Ectodermal cell (in vitro differentiated cells): ENCODE results near the gene CDH13.

Source experiments
- H3K27ac ChIP-seq: 2 replicates; pipeline ENCODE4 v1.7.0; 2013; ENCODE audit warnings: mild to moderate bottlenecking, low read depth, low read length; ENCODE audit not compliant: insufficient read depth, poor library complexity, severe bottlenecking
- H3K27me3 ChIP-seq: 2 replicates; pipeline ENCODE4 v1.7.0; 2013; ENCODE audit warnings: mild to moderate bottlenecking, low read length; ENCODE audit not compliant: insufficient read depth, control insufficient read depth, poor library complexity, severe bottlenecking
- H3K36me3 ChIP-seq: one replicate; pipeline ENCODE4 v1.7.0; 2013; ENCODE audit warnings: low read length; ENCODE audit not compliant: control insufficient read depth, insufficient read depth
- H3K4me1 ChIP-seq: one replicate; pipeline ENCODE4 v1.7.0; 2013; ENCODE audit warnings: low read length; ENCODE audit not compliant: control insufficient read depth, insufficient read depth
- H3K4me3 ChIP-seq: 2 replicates; pipeline ENCODE4 v1.7.0; 2013; ENCODE audit warnings: low read depth, low read length, control low read depth; ENCODE audit not compliant: insufficient read depth
- H3K9me3 ChIP-seq: 2 replicates; pipeline ENCODE4 v1.7.0; 2013; ENCODE audit warnings: mild to moderate bottlenecking, low read length, moderate library complexity; ENCODE audit not compliant: control insufficient read depth
- WGBS, 2 experiments: methylation state at CpG; one replicate each; pipeline ENCODE4 v1.1.7; 2013; ENCODE audit warnings: missing lambda C conversion rate in 2 of 2; 5-methylcytosine and 5-hydroxymethylcytosine counted together

CDH13 gene

DNA sequence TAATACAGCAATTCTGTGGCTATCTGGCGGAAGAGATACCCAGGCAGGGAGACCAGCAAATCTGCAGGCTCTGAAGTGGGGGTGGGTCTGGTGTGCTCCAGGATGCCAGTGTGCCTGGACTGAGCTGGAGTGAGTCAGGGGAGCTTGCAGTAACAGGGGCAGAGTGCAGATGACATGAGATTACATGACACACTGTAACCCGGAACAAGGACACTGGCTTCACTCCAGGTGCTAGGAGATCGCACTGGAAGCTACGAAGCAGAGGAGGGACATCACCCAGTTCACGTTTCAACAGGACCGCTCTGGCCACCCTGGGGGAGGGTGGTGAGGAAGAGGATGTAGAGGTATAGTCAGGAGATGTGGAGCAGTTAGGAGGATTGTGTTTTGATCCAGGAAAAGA is 475.6 kb downstream of the CDH13 start:
- no peak overlapping the region for H3K27ac ChIP-seq
- H3K27me3 ChIP-seq: no peaks in the 10 kb centered on the region
- H3K9me3 ChIP-seq: no peaks in the 10 kb centered on the region
- 82% methylated on average over 6 of the region's 6 CpGs for WGBS, 2 experiments
- H3K4me1 ChIP-seq: no peaks in the 10 kb centered on the region
- H3K36me3 ChIP-seq: no peaks in the 10 kb centered on the region
- no peak overlapping the region for H3K4me3 ChIP-seq

DNA sequence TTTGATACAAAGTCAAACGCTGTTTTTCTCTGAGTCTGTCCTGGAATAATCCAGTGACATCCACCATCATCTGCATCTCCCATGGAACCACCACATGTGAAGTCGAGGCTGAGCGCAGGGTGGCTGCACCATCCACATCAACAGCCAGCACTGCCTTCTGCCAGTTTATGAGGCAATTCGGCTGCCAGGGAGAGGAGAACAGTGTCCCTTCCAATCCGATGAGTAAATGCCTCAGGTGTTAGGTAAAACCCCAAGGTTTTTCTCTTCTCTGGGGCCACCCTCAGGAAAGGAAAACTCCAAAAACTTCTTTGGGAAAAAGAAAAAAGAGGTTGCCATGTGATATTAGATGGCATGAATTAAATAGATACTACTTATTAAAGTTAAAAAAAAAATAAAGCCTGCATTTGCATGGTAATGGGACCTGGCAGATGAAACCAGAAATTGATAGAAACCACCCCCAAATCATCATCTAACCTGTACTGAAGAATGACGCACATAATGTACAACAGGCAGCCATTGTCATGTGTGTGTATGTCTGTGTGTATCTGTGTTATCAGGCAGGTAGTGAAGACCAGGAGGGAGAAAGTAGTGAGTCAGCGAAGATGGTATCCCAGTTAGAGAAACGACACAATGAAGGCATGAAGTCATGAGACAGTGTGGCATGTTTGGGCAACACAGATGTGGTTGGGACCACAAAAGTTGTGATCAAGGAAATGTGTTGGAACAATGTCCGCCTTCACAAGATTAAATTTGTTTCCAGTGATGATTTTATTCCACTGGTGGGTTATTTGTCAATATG is 478.7 kb downstream of the CDH13 start:
- no peak overlapping the region for H3K4me3 ChIP-seq
- WGBS, 2 experiments: 94% methylated on average over 9 of the region's 9 CpGs
- no peak overlapping the region for H3K27ac ChIP-seq
- H3K36me3 ChIP-seq: no peaks in the 10 kb centered on the region
- H3K4me1 ChIP-seq: no peaks in the 10 kb centered on the region
- no peaks in the 10 kb centered on the region for H3K27me3 ChIP-seq
- no peaks in the 10 kb centered on the region for H3K9me3 ChIP-seq

DNA sequence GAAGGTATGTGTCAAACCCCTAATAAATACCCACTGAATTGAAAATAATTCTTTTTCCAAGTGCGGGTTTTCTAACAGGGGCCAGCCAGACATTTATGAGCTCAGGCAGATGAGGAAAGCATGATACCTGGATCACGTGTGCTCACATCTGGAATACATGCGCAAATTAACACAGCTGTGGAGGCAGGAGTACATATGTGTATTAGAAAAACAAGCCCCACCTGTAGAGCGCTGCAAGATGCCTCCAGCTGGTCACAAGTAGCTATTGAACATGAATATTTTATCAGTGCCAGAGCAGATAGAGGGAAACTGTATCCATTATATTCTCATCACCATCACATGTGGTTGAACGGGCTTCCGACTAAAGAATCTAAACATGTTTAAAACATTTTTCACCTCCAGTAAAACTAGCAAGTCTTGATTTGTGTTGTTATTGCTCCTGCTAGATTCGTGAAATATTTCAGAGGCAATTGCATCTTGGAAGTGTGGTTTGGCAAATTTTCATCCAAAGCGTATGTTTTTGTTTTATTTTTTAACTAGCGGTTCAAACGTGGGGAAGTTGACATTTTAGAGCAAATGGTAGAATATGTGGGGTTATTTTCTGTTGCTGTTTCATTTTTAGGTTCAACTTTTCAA is 482.8 kb downstream of the CDH13 start:
- no peaks in the 10 kb centered on the region for H3K36me3 ChIP-seq
- no peaks in the 10 kb centered on the region for H3K4me1 ChIP-seq
- no peaks in the 10 kb centered on the region for H3K27me3 ChIP-seq
- H3K4me3 ChIP-seq: no peak overlapping the region
- WGBS, 2 experiments: 77 to 78% methylated on average over 10 of the region's 10 CpGs
- no peaks in the 10 kb centered on the region for H3K9me3 ChIP-seq
- no peak overlapping the region for H3K27ac ChIP-seq

DNA sequence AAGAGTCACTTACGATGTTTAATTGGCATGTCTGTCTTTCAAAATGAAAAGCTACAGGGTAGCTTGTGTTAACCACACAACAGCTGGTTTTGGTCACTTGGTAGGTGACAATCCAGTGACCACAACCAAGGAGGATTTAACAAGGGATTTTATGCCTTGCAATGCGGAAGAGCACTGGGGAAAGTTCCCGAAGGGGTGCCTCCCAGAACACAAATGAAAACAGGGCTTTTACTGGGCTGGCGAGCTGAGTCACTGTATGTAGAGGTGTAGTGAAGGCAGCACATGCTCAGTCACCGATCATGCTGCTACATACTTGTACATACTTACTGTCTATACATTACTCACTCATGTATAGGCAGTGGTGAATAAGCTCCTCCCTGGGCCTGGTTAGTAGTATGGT is 483.5 kb downstream of the CDH13 start:
- H3K4me1 ChIP-seq: no peaks in the 10 kb centered on the region
- no peak overlapping the region for H3K27ac ChIP-seq
- H3K36me3 ChIP-seq: no peaks in the 10 kb centered on the region
- H3K4me3 ChIP-seq: no peak overlapping the region
- 95 to 96% methylated on average over 4 to 5 of the region's 5 CpGs for WGBS, 2 experiments
- H3K27me3 ChIP-seq: no peaks in the 10 kb centered on the region
- H3K9me3 ChIP-seq: no peaks in the 10 kb centered on the region

DNA sequence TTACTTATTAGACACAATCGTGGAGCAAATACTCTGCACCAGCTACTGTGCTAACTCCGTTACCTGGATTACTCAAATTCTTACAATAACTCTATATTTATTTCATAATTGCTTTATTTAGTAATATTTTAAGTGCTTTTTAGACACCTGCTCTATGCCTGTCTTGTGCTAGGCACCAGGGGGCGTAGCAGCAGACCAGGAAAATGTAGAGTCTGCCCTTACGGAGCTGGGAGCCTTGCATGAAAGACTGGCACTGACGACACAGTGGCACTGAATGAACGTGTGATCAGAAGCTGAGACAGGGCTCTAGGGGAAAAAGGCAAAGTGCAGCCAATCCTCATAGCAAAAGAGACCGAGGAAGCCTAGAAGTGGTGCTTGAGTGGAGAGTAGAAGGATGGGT is 486.5 kb downstream of the CDH13 start:
- Histone ChIP-seq H3K27ac (no peak overlapping the region), H3K27me3 (no peaks in the 10 kb centered on the region), H3K4me1 (no peaks in the 10 kb centered on the region), H3K36me3 (no peaks in the 10 kb centered on the region), H3K4me3 (no peak overlapping the region), H3K9me3 (no peaks in the 10 kb centered on the region)
- WGBS, 2 experiments: 43 to 53% methylated on average over 6 to 7 of the region's 7 CpGs

DNA sequence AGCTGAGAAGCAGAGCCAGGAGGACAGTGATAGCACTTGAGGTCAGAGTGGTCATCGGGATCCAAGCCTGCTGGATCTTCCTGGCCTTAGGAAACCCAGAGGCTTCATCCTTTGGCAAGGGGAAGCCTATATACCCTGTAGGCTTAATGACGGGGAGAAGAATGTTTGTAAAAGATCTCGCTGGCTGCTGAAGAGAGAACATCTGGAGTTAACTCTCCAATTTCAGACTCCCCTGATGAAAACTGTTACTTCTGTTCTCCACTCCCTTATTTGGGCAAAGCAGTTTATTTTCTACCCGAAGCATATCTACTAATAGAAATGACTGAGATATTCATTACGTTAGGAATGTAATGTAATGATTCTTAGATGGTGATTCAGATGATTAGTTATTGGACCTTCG is 487.0 kb downstream of the CDH13 start:
- H3K4me3 ChIP-seq: no peak overlapping the region
- no peak overlapping the region for H3K27ac ChIP-seq
- WGBS, 2 experiments: 90 to 93% methylated on average over 6 of the region's 6 CpGs
- no peaks in the 10 kb centered on the region for H3K36me3 ChIP-seq
- H3K27me3 ChIP-seq: no peaks in the 10 kb centered on the region
- no peaks in the 10 kb centered on the region for H3K9me3 ChIP-seq
- H3K4me1 ChIP-seq: no peaks in the 10 kb centered on the region

DNA sequence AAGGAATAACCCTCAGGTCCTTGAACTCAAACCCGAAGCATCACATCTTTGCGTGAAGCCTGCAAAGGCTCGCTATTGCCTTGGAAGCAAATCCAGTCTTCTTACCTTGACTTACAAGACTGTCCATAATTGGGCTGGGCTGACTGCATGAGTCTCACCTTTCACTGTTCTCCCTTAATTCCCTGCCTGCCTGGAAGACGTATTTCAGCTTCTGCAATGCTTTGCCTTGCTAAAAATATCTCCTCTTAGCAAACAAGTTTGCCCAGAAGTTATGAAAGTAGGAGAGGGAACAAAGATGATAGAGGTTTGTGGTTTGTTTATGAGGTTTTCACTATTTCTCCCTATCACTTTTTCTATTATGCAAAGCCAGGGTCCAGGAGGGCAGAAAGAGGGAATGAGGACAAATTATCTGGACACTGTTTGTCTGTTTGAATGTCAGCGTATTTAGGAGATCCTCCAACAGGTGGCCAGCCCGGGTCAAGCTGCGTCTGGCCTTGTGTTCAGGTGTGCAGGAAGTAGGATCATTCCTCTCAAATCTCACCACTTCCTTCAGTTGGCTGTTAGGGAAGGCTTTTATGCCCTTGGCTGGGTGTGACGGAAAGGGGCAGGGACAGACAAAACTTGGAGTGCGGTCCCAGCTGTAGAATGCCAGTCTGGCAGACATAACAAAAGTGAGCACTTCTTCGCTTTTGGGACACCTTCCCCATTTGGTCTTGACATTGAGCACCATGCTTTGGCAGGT is 488.9 kb downstream of the CDH13 start:
- Histone ChIP-seq H3K27ac (no peak overlapping the region), H3K4me1 (no peaks in the 10 kb centered on the region), H3K27me3 (no peaks in the 10 kb centered on the region), H3K9me3 (no peaks in the 10 kb centered on the region), H3K36me3 (no peaks in the 10 kb centered on the region), H3K4me3 (no peak overlapping the region)
- WGBS, 2 experiments: 86 to 87% methylated on average over 10 of the region's 10 CpGs

DNA sequence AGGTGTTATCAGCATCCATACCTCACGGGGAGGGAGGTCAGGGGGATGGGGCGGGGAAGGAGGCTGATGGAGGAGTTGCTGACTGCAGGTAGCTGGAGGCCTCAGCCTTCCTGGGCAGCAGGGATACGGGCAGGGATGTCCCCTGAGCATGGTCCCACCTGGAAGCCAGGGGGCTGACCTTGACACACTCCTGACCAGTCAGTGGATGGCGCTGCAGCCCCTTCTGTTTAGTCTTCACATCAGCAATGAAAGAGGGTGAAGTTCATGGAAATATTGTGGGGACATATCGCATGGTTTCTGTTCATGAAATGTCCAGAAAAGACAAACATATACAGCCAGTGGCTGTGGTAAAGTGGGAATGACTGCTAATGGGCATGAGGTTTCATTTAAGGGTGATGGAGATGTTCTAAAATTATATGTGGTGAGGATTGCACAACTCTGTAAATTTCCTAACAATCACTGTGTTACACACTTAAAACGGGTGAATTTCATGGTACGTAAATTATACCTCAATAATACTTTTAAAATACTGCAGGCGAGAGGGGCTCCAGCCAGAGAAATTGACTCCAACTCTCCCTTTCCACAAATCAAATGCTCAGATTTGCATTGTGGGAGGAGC is 489.6 kb downstream of the CDH13 start:
- Histone ChIP-seq H3K27ac (no peak overlapping the region), H3K27me3 (no peaks in the 10 kb centered on the region), H3K9me3 (no peaks in the 10 kb centered on the region), H3K4me1 (no peaks in the 10 kb centered on the region), H3K4me3 (no peak overlapping the region), H3K36me3 (no peaks in the 10 kb centered on the region)
- 91 to 93% methylated on average over 8 of the region's 8 CpGs for WGBS, 2 experiments

DNA sequence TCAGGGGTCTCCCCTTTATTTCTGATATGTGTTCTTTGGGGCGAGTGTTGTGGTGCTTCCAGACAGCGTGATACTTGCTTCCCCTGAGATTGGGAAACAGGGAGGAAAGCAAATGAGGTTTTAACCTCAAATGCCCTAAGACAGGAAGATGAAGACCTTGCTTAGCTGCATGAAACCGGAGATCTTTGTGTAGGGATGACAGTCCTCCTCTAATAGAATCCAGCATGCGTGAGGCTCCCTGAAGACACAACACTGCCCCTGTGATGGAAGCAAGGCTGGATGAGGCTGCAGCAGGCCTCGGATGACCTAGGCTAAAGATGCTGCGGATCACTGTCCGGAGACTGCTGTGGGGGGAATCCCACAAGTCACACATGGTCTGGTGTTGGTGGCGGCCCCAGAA is 491.0 kb downstream of the CDH13 start:
- WGBS, 2 experiments: 92 to 95% methylated on average over 8 of the region's 8 CpGs
- no peaks in the 10 kb centered on the region for H3K36me3 ChIP-seq
- no peak overlapping the region for H3K27ac ChIP-seq
- H3K27me3 ChIP-seq: no peaks in the 10 kb centered on the region
- H3K4me3 ChIP-seq: no peak overlapping the region
- no peaks in the 10 kb centered on the region for H3K4me1 ChIP-seq
- H3K9me3 ChIP-seq: no peaks in the 10 kb centered on the region

DNA sequence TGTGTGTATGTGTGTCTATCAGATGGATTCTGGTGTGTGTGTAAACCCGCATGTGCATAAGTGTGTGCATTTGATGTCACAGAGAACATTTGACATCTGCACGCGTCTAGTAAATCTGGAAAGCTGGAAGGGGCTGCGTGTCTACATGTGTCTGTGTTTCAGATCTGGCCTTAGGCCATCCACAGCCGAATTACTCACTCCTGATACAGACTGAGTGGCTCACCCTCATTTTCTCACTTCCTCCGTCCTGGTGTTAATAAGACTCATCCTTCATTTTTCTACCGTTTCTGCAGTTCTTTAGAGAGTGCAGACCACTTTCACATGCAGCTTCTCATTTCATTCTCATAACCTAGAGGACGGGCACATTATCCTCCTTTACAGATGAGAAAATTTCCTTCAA is 491.6 kb downstream of the CDH13 start:
- 81 to 85% methylated on average over 8 of the region's 8 CpGs for WGBS, 2 experiments
- Histone ChIP-seq H3K4me1 (no peaks in the 10 kb centered on the region), H3K9me3 (no peaks in the 10 kb centered on the region), H3K4me3 (no peak overlapping the region), H3K27ac (no peak overlapping the region), H3K27me3 (no peaks in the 10 kb centered on the region), H3K36me3 (no peaks in the 10 kb centered on the region)
